AG09309 (cell line): Measurements from ENCODE around the gene RPL12.

ENCODE experiments used
- DNase-seq: peaks from one replicate; pipeline ENCODE4 v3.0.0-alpha.2; 2010; ENCODE audit warnings: low read depth
- H3K4me3 ChIP-seq: 2 replicates; pipeline ENCODE4 v1.5.1; 2011; ENCODE audit warnings: mild to moderate bottlenecking, low read depth, low read length, moderate library complexity; ENCODE audit not compliant: control insufficient read depth
- TF ChIP-seq, protein P1 (sequence below): IDR thresholded peaks from 2 replicates; pipeline ENCODE4 v1.5.1; 2011; ENCODE audit warnings: mild to moderate bottlenecking, low read depth, low read length, inconsistent platforms; ENCODE audit not compliant: insufficient read depth, control insufficient read depth; ENCODE audit errors: missing control alignments

The RPL12 gene

DNA sequence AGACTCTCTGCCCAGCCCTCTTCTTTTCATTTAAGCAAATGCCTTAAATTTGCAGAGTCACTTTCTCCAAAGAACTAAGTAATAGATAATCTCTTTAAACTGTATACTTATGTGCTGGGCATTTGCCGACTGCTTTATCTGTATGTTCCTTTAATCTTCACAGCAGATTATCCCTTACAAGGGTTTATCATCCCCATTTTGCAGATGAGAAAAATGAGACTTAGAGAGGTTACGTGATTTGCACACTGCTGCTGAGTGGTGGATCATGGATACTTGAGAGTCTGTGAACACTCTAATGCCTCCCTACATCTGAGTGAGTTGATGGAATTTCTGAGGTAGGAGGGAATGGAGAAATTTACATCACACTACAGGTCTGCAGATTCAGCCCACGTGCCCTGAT is 22.9 kb downstream of the RPL12 start:
- H3K4me3 ChIP-seq, result no peak overlapping the region
- TF ChIP-seq, protein P1, sequence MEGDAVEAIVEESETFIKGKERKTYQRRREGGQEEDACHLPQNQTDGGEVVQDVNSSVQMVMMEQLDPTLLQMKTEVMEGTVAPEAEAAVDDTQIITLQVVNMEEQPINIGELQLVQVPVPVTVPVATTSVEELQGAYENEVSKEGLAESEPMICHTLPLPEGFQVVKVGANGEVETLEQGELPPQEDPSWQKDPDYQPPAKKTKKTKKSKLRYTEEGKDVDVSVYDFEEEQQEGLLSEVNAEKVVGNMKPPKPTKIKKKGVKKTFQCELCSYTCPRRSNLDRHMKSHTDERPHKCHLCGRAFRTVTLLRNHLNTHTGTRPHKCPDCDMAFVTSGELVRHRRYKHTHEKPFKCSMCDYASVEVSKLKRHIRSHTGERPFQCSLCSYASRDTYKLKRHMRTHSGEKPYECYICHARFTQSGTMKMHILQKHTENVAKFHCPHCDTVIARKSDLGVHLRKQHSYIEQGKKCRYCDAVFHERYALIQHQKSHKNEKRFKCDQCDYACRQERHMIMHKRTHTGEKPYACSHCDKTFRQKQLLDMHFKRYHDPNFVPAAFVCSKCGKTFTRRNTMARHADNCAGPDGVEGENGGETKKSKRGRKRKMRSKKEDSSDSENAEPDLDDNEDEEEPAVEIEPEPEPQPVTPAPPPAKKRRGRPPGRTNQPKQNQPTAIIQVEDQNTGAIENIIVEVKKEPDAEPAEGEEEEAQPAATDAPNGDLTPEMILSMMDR, result no peak
- no peak for DNase-seq

DNA sequence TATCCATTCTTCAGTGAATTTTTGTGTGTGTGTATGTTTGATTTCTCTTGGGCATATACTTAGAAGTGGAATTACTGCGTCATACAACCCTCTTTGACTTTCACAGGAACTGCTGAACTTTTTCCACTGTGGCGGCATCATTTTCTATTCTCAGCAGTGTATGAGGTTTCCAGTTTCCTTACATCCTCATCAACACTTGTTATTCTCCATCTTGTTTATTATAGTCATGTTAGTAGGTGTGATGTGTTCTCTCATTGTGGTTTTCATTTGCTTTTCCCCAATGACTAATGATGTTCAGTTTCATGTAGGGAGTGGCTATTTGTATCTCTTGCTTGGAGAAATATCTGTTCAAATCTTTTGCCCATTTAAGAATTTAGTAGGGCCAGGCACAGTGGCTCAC is 24.4 kb downstream of the RPL12 start:
- no peak for DNase-seq
- TF ChIP-seq, protein P1, result no peak

DNA sequence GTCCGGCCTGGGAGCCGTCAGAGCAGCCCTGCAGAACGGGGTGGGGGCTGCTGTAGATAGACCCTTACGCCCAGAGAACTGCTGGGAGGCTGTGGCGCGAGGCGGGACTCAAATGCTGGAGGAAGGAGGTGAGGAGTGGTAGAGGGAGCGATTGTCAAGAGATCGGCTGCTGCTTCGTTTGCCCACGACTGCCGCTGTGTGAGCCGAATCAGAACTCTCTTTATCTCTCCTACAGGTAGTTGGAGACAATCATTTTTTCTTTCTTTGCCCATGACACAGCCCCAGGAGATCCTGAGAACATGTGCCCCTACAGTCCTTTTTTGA is 26.6 kb downstream of the RPL12 start:
- no peak for DNase-seq
- peak overlapping the region; percentile 96 for H3K4me3 ChIP-seq
- TF ChIP-seq, protein P1, result no peak

More for the DNA sequence above, 24.4 kb downstream of the RPL12 start:
- no peak overlapping the region for H3K4me3 ChIP-seq

GRCh38 chr9:127423934-127424675 is 27.1 kb downstream of the RPL12 start, which contains the start of gene ZNF79:
Gene ZNF79, plus strand, starts transcription at chr9:127424382. Its CDS starts 406 bp downstream, at chr9:127424788.
- peak; percentile 57 for DNase-seq
- TF ChIP-seq, protein P1, result no peak
- peak within 1 kb of the TSS; percentile 96 for H3K4me3 ChIP-seq

DNA sequence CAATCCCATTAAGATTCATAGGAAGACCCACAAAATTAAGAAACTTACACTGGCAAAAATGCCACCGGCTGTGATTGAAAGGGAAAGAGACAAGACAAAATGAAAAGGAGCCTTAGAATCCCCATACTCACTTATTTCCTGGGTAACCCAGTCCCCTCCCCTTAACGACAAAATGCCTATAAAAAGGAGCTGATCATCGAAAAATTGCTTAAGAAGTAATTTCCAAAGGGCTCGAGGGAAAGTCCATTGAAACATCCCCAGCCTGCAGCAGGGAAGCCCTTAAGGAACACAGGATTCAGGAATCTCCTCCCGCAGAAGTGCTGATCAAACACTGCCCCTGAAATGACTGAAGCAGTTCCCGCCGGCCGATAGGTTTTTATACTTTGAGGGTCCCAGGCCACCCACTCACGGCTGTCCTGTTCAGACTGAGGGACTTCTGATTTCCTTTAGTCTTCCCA is 27.7 kb downstream of the RPL12 start:
- TF ChIP-seq, protein P1, result peak; percentile 4
- peak overlapping the region; percentile 96 for H3K4me3 ChIP-seq
- DNase-seq, result no peak

DNA sequence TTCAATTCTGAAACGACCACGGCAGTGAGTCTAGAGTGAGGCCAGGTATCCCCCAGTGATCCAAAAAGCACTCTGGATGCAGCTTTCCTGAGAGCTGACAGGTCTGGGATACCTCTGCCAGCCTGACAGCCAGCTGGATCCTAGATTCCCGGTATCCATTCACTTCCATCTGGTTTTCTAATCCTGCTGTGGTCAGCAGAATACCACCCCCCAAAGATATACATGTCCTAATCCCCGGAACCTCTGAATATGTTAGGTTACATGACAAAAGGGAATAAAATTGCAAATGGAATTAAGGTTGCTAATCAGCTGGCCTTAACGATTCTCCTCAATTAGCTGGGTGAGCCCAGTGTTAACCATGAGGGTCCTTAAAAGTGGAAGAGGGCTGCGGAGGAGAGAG is 28.4 kb downstream of the RPL12 start:
- TF ChIP-seq, protein P1, result no peak
- peak overlapping the region; percentile 96 for H3K4me3 ChIP-seq
- DNase-seq, result no peak

- no peak for DNase-seq
- TF ChIP-seq, protein P1, result no peak
- no peak overlapping the region for H3K4me3 ChIP-seq
These were observed 28.9 kb downstream of the RPL12 start for GRCh38 chr9:127422133-127422782.
